Fibroblast of lung (primary cell): Measurements from ENCODE around the gene ZNF813. TPM values are rescaled to one million over a fixed set of nuclear protein-coding genes. Genes with fewer than 3 reads are reported as not detected.

Experiments
- DNase-seq, 2 donors: peaks; one replicate each; pipeline versions ENCODE4 v3.0.0 to v3.0.0-alpha.2; 2010; ENCODE audit warnings: low read depth in 2 of 2
- H2AFZ ChIP-seq: 2 replicates; pipeline ENCODE4 v1.5.1; 2012; ENCODE audit warnings: low read length, control low read depth, inconsistent platforms
- H3K27ac ChIP-seq: 2 replicates; pipeline ENCODE4 v1.5.1; 2011; ENCODE audit warnings: low read length, control low read depth; ENCODE audit not compliant: insufficient read depth
- H3K27me3 ChIP-seq: 2 replicates; pipeline ENCODE4 v1.5.1; 2011; ENCODE audit warnings: mild to moderate bottlenecking, low read length; ENCODE audit not compliant: control insufficient read depth, insufficient read depth
- H3K36me3 ChIP-seq: 2 replicates; pipeline ENCODE4 v1.5.1; 2011; ENCODE audit warnings: low read length; ENCODE audit not compliant: control insufficient read depth, insufficient read depth
- H3K4me1 ChIP-seq: 2 replicates; pipeline ENCODE4 v1.5.1; 2011; ENCODE audit warnings: low read length; ENCODE audit not compliant: control insufficient read depth, insufficient read depth; ENCODE audit errors: extremely low read depth
- H3K4me2 ChIP-seq: 2 replicates; pipeline ENCODE4 v1.5.1; 2011; ENCODE audit warnings: low read length, control low read depth; ENCODE audit not compliant: insufficient read depth; ENCODE audit errors: extremely low read depth
- H3K4me3 ChIP-seq, 4 experiments: fragments of 200-600 bp in 1 of 4; sonication (generic) in 1 of 4; replicated peaks in 1 of 4; 2 replicates each; pipeline ENCODE4 v1.5.1; 2011 to 2016; ENCODE audit warnings: low read length in 4 of 4, low read depth in 3 of 4, mild to moderate bottlenecking in 3 of 4, control low read depth in 2 of 4, inconsistent platforms in 1 of 4, mixed read lengths in 1 of 4; ENCODE audit not compliant: insufficient read depth in 1 of 4; ENCODE audit errors: control extremely low read depth in 1 of 4
- H3K79me2 ChIP-seq: 2 replicates; pipeline ENCODE4 v1.5.1; 2012; ENCODE audit warnings: mild to moderate bottlenecking, low read length, inconsistent platforms; ENCODE audit not compliant: control insufficient read depth, insufficient read depth
- H3K9ac ChIP-seq: 2 replicates; pipeline ENCODE4 v1.5.1; 2011; ENCODE audit warnings: mild to moderate bottlenecking, low read length, control low read depth; ENCODE audit not compliant: insufficient read depth
- H3K9me3 ChIP-seq: 2 replicates; pipeline ENCODE4 v1.5.1; 2012; ENCODE audit warnings: low read depth, low read length; ENCODE audit not compliant: control insufficient read depth, insufficient read depth
- H4K20me1 ChIP-seq: 2 replicates; pipeline ENCODE4 v1.5.1; 2011; ENCODE audit warnings: low read length; ENCODE audit not compliant: control insufficient read depth, insufficient read depth; ENCODE audit errors: extremely low read depth
- CTCF ChIP-seq, 2 donors: IDR thresholded peaks in 1 of 2; conservative IDR thresholded peaks in 1 of 2; 1 replicate in 1 of 2; 2 replicates in 1 of 2; pipeline ENCODE4 v1.5.1; 2011 to 2012; ENCODE audit warnings: low read length in 2 of 2, control low read depth in 1 of 2, inconsistent platforms in 1 of 2, low read depth in 1 of 2, mild to moderate bottlenecking in 1 of 2
- EZH2 ChIP-seq: IDR thresholded peaks from 2 replicates; pipeline ENCODE4 v1.5.1; 2012; ENCODE audit warnings: low read length, control low read depth, mild to moderate bottlenecking; ENCODE audit errors: missing control alignments
- polyA plus RNA-seq, 2 donors: library from polyadenylated mRNA; depleted of rRNA in 1 of 2; stranded (reverse) in 1 of 2; unstranded in 1 of 2; fragments of >200 nt; gene quantifications; 2 replicates each; pipeline ENCODE4 v1.2.1, GENCODE V29; 2011 to 2012; ENCODE audit warnings: missing spikeins in 1 of 2
- total RNA-seq: library from RNA; depleted of rRNA; stranded (reverse); fragments of >200 nt; gene quantifications from 2 replicates; pipeline ENCODE4 v1.2.1, GENCODE V29; 2014

ZNF813 gene
- total and polyA plus RNA-seq, 2 donors (not counting 1 experiment from before 2014, with no cell fraction given): 1.8 to 3.6 TPM

GRCh38 chr19:53517114-53517741 is 49.7 kb downstream of the ZNF813 start:
- H3K4me1 ChIP-seq: peaks cover 7% of the 10 kb centered on the region
- no peaks in the 10 kb centered on the region for H4K20me1 ChIP-seq
- H3K4me2 ChIP-seq: no peak overlapping the region
- H3K9me3 ChIP-seq: no peaks in the 10 kb centered on the region
- no peak overlapping the region for H3K9ac ChIP-seq
- no peak for DNase-seq
- no peak overlapping the region for H3K27ac ChIP-seq
- H3K36me3 ChIP-seq: no peaks in the 10 kb centered on the region
- no peak overlapping the region for H2AFZ ChIP-seq
- H3K27me3 ChIP-seq: no peaks in the 10 kb centered on the region
- H3K4me3 ChIP-seq: no peak overlapping the region
- TF ChIP-seq EZH2: no peak
- TF ChIP-seq CTCF (conservative IDR thresholded peaks at IDR 0.05 in 1 of 2, IDR thresholded peaks at IDR 0.05 in 1 of 2; ENCODE audit: low read depth in 1 of 2, low read length in 2 of 2): no peak
- H3K79me2 ChIP-seq: peaks cover 5% of the 10 kb centered on the region

- no peak overlapping the region for H3K4me3 ChIP-seq
- H4K20me1 ChIP-seq: no peaks in the 10 kb centered on the region
- H2AFZ ChIP-seq: no peak overlapping the region
- no peaks in the 10 kb centered on the region for H3K9me3 ChIP-seq
- no peak for DNase-seq
- H3K27me3 ChIP-seq: no peaks in the 10 kb centered on the region
- no peak overlapping the region for H3K4me2 ChIP-seq
- peaks cover 5% of the 10 kb centered on the region for H3K79me2 ChIP-seq
- H3K4me1 ChIP-seq: peaks cover 7% of the 10 kb centered on the region
- H3K27ac ChIP-seq: no peak overlapping the region
- no peak overlapping the region for H3K9ac ChIP-seq
- no peak for TF ChIP-seq CTCF (conservative IDR thresholded peaks at IDR 0.05 in 1 of 2, IDR thresholded peaks at IDR 0.05 in 1 of 2; ENCODE audit: low read depth in 1 of 2, low read length in 2 of 2)
- no peak for TF ChIP-seq EZH2
- no peaks in the 10 kb centered on the region for H3K36me3 ChIP-seq
Measured at GRCh38 chr19:53518121-53518520, 50.6 kb downstream of the ZNF813 start.

GRCh38 chr19:53518716-53519115 is 51.2 kb downstream of the ZNF813 start:
- no peak overlapping the region for H2AFZ ChIP-seq
- H3K27me3 ChIP-seq: no peaks in the 10 kb centered on the region
- TF ChIP-seq CTCF (conservative IDR thresholded peaks at IDR 0.05 in 1 of 2, IDR thresholded peaks at IDR 0.05 in 1 of 2; ENCODE audit: low read depth in 1 of 2, low read length in 2 of 2) (no peak), EZH2 (no peak)
- no peaks in the 10 kb centered on the region for H3K9me3 ChIP-seq
- no peak for DNase-seq
- no peaks in the 10 kb centered on the region for H4K20me1 ChIP-seq
- H3K4me1 ChIP-seq: peaks cover 7% of the 10 kb centered on the region
- H3K4me3 ChIP-seq: no peak overlapping the region
- peaks cover 5% of the 10 kb centered on the region for H3K79me2 ChIP-seq
- no peaks in the 10 kb centered on the region for H3K36me3 ChIP-seq
- no peak overlapping the region for H3K27ac ChIP-seq
- no peak overlapping the region for H3K9ac ChIP-seq
- no peak overlapping the region for H3K4me2 ChIP-seq
